Measurements from ENCODE around the gene SUMF2.
"Not testable (repeated sequence)": the region's sequence is repeated elsewhere in the genome, so short reads cannot be mapped to it uniquely, and the experiment has no call there.

SUMF2 gene

DNA sequence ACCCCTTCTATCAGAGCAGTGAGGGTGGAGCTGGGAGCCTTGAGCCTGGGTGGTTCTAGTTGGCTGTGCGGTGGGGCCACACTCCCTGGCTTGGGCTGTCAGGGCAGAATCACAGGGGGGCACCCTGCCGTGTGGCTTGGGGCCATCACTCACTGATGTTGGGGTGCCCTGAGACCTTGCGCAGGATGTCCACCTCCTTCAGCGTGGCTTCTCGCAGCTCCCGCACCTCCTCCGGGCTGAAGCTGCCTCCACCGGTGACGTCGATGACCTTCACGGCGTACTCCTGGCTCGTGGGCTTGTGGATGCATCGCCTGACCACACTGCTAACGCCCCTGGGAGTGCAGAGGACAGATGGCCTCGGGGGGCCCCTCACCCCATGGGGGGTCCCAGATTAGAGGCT, 23.4 kb downstream of the SUMF2 start:
- H3K9me3 Mint-ChIP-seq = no peaks in the 10 kb centered on the region
- peaks cover 6% of the 10 kb centered on the region for H3K4me1 Mint-ChIP-seq
- no peak overlapping the region for H3K4me3 Mint-ChIP-seq
- H3K27me3 Mint-ChIP-seq (ENCODE audit: low read depth, poor library complexity) = peaks cover 3% of the 10 kb centered on the region
- no peak overlapping the region for H3K27ac Mint-ChIP-seq
- DNase-seq = no peak
- TF ChIP-seq, protein P1, sequence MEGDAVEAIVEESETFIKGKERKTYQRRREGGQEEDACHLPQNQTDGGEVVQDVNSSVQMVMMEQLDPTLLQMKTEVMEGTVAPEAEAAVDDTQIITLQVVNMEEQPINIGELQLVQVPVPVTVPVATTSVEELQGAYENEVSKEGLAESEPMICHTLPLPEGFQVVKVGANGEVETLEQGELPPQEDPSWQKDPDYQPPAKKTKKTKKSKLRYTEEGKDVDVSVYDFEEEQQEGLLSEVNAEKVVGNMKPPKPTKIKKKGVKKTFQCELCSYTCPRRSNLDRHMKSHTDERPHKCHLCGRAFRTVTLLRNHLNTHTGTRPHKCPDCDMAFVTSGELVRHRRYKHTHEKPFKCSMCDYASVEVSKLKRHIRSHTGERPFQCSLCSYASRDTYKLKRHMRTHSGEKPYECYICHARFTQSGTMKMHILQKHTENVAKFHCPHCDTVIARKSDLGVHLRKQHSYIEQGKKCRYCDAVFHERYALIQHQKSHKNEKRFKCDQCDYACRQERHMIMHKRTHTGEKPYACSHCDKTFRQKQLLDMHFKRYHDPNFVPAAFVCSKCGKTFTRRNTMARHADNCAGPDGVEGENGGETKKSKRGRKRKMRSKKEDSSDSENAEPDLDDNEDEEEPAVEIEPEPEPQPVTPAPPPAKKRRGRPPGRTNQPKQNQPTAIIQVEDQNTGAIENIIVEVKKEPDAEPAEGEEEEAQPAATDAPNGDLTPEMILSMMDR (IDR thresholded peaks at IDR 0.05) = no peak
- peaks cover 22% of the 10 kb centered on the region for H3K36me3 Mint-ChIP-seq (ENCODE audit: low read depth)

DNA sequence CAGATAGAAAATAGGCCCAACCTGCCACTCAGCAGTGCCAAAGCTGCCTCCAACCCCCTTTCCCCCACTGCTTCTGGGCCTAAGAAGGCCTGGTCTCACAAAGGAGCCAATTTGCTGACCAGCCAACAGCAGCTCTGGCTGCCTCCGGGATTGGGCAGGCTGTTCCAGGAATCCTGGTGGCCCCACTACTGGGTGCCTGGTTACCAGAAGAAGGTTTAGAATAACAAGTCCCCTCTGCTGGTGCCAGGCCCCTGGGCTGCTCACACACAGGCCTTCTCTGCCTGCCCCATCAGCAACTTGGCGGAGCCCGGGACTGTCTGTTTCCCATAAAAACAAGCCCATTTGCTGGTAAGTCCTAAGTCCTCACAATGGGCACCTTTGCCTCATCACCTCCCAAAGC, 27.5 kb downstream of the SUMF2 start:
- H3K9me3 Mint-ChIP-seq = peaks cover 5% of the 10 kb centered on the region
- H3K36me3 Mint-ChIP-seq (ENCODE audit: low read depth) = peaks cover 14% of the 10 kb centered on the region
- TF ChIP-seq, protein P1 (IDR thresholded peaks at IDR 0.05) = no peak
- H3K27me3 Mint-ChIP-seq (ENCODE audit: low read depth, poor library complexity) = peaks cover 8% of the 10 kb centered on the region
- no peaks in the 10 kb centered on the region for H3K4me1 Mint-ChIP-seq
- H3K27ac Mint-ChIP-seq = peak overlapping the region; percentile 25
- no peak for DNase-seq
- no peak overlapping the region for H3K4me3 Mint-ChIP-seq

DNA sequence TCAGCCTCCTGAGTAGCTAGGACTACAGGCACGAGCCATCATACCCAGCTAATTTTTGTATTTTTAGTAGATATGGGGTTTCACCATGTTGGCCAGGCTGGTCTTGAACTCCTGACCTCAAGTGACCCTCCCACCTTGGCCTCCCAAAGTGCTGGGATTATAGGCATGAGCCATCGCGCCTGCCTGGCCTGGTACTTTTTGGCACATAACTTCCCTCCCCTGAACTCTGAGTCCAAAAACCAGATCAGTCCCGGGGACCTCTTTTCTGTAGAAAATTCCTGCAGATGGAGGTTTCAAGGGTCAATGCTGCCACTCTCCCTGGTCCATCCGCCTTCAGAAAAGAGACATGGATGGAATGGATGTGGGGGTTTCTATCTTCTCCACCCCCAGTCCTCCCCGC, 28.3 kb downstream of the SUMF2 start:
- H3K4me1 Mint-ChIP-seq; DNase-seq; H3K9me3 Mint-ChIP-seq; H3K27me3 Mint-ChIP-seq (ENCODE audit: low read depth, poor library complexity); H3K27ac Mint-ChIP-seq; H3K4me3 Mint-ChIP-seq: not testable (repeated sequence)
- peaks cover 14% of the 10 kb centered on the region for H3K36me3 Mint-ChIP-seq (ENCODE audit: low read depth)

DNA sequence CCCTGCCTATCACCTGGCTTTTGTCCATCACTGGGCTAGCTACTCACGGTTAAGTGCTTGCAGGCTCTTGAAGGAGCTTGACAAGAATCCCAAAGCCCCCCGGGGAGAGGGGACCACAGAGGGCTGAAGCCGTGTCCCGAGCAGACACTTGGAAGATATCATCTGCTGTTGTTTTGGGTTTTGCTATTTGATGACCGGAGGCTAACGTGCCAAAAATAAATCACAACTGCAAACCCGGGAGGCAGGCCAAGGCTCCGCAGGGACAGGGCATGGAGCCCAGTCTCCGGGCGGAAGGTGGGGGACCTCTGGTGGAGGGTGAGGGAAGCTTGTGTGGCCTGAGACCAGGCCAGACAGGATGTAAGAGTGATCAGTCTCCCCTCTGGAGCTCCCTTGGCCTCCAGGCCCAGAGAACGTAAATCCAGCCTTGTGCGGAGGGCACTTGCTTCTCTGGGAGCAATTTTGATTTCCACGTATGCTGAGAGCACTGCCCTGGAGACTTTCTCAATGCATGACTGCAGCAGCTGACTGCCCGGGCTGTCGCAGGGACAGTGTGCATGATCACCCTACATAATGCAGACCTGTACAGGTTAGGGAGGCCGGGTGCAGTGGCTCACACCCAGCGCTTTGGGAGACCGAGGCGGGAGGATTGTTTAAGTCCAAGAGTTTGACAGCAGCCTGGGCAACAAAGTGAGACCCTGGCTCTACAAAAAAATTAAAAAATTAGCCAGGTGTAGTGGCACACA, 28.9 kb downstream of the SUMF2 start, which contains the start of gene PHKG1:
Gene PHKG1 (minus strand): TSS at position 164 of the 743 bp plus-strand sequence. CDS start 4,011 bp downstream, outside the sequence.
- Mint-ChIP-seq H3K27me3 (ENCODE audit: low read depth, poor library complexity) (peaks cover 8% of the 10 kb centered on the region), H3K4me3 (no peak within 1 kb of the TSS), H3K4me1 (no peaks in the 10 kb centered on the region), H3K36me3 (ENCODE audit: low read depth) (peaks cover 14% of the 10 kb centered on the region), H3K9me3 (peaks cover 5% of the 10 kb centered on the region), H3K27ac (peak within 1 kb of the TSS; percentile 25)
- no peak for DNase-seq
- TF ChIP-seq, protein P1 (IDR thresholded peaks at IDR 0.05) = no peak

DNA sequence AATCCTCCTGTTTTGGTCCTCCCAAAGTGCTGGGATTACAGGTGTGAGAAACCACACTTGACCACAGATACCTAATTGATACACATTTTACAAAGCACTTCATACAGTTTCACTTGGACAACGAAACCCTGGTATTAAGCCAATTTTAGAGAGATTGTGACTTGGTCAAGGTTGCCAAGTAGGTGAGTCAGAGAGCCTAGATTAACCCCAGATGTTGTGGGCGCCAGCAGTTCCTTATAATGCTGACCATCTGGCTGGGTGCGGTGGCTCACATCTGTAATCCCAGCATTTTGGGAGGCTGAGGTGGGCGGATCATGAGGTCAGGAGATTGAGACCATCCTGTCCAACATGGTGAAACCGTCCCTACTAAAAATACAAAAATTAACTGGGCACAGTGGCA, 33.6 kb downstream of the SUMF2 start:
- Mint-ChIP-seq H3K27ac (no peak overlapping the region), H3K36me3 (ENCODE audit: low read depth) (peaks cover 25% of the 10 kb centered on the region), H3K27me3 (ENCODE audit: low read depth, poor library complexity) (peaks cover 5% of the 10 kb centered on the region), H3K4me3 (no peak overlapping the region), H3K9me3 (peaks cover 8% of the 10 kb centered on the region), H3K4me1 (no peaks in the 10 kb centered on the region)
- DNase-seq = no peak
- TF ChIP-seq, protein P1 (IDR thresholded peaks at IDR 0.05) = no peak

DNA sequence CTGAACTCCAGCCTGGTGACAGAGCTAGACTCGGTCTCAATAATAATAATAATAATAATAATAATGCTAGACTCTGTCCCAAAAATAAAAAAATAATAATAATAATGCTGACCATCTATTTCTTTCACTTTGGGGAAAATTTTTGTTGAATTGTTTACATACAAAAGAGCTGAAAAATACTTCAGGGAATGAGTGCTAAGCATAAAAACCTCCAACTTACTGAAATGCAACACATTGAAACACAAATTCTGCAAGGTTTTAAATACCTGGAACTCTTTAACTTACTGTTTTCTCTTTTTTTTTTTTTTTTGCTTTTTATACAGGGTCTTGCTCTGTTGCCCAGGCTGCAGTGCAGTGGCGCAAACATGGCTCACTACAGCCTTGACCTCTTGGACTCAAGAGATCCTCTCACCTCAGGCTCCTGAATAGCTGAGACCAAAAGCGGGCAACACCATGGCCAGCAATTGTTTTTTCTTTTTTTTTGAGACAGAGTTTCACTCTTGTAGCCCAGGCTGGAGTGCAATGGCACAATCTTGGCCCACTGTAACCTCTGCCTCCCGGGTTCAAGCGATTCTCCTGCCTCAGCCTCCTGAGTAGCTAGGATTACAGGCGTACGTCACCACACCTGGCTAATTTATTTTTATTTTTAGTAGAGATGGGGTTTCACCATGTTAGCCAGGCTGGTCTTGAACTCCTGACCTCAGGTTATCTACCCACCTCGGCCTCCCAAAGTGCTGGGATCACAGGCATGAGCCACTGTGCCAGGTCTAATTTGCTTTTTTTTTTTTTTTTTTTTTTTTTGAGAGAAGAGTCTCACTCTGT, 34.3 kb downstream of the SUMF2 start:
- not testable (repeated sequence) for H3K27me3 Mint-ChIP-seq (ENCODE audit: low read depth, poor library complexity); H3K9me3 Mint-ChIP-seq; H3K27ac Mint-ChIP-seq; H3K4me1 Mint-ChIP-seq; H3K4me3 Mint-ChIP-seq; DNase-seq
- H3K36me3 Mint-ChIP-seq (ENCODE audit: low read depth) = peaks cover 29% of the 10 kb centered on the region

Measured in nephron progenitor cell (in vitro differentiated cells).